OCI-M2 (cell line): Measurements from ENCODE around the gene KANSL3.

Experiments used
- DNase-seq: peaks from one replicate; lab custom pipeline; 2025; ENCODE audit not compliant: unreplicated experiment; lab: John Stamatoyannopoulos, UW

Gene KANSL3

DNA sequence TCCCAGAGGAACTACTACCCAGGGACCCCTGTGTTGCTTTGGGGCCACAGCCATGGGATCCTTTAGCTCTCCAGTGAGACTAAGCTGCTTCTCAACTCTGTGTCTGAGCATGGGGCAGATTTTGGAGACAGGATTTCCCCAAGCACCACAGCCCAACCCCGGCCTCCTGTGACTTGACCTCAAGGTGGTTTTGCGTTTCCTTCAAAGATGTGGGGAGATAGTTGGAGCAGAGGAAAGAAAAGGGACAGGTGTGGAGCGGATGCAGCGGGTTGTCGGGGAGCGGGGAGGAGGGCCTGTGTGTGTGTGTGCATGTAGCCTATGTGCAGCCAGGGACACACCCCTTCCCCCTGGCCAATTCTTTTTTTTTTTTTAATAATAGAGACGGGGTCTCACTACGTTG, 91.3 kb downstream of the KANSL3 start:
- DNase-seq, result no peak

DNA sequence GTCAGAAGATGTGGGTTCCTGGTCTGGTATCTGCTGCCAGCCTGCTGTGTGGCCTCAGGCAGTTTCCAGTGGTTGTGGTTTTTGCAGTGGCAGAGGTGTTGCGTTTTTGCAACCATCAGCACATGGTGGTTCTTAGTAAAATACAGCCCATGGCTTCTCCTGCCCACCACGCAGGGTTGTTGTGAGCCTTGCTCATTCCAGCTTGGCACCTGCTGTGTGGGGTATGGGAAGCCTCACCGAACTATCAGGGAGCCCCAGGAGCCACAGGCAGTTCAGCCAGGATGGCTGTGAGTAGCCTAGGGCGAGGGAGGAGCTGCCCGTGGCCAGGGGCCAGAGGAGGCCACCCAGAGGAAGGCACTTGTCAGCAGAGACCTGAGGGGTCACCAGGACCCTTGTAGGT, 91.8 kb downstream of the KANSL3 start:
- DNase-seq, result no peak
